Prostate gland (tissue), 2 donors: ENCODE measurements around the gene POU6F2.

Experiments used
- CTCF ChIP-seq, 4 experiments: fragments of 200-600 bp in 2 of 4; fragments of 450-650 bp in 2 of 4; sonication (generic) in 2 of 4; IDR thresholded peaks; 1 replicate in 3 of 4; 2 replicates in 1 of 4; pipeline ENCODE4 v1.5.1; 2016 to 2019; ENCODE audit warnings: antibody characterized with exemption in 4 of 4, mild to moderate bottlenecking in 2 of 4, moderate library complexity in 2 of 4
- POLR2AphosphoS5 ChIP-seq: sonication (generic); formaldehyde crosslinking; IDR thresholded peaks from one replicate; pipeline ENCODE4 v1.6.1; 2017; ENCODE audit warnings: antibody characterized with exemption

- TF ChIP-seq CTCF (IDR thresholded peaks at IDR 0.05), result no peak
- TF ChIP-seq POLR2AphosphoS5, result no peak
Observed at GRCh38 chr7:39102234-39102633, 124.5 kb downstream of the POU6F2 start.
